Amniotic stem cell (primary cell): ENCODE measurements around the gene UFSP2.

Experiments used
- DNase-seq: peaks from one replicate; lab custom pipeline; 2025; lab: John Stamatoyannopoulos, UW

UFSP2 gene

GRCh38 chr4:185352202-185352601 is 73.6 kb downstream of the UFSP2 start:
- no peak for DNase-seq

GRCh38 chr4:185351691-185352090 is 74.1 kb downstream of the UFSP2 start:
- no peak for DNase-seq
